OCI-LY7 (cell line): Measurements from ENCODE around the gene SCCPDH. TPM values are rescaled to one million over a fixed set of nuclear protein-coding genes. Genes with fewer than 3 reads are reported as not detected.

Experiments used
- BruUV-seq: library from RNA; stranded (reverse); fragments of 400-500 nt; replicated peaks from 2 replicates; lab custom pipeline; 2021; lab: Mats Ljungman, UMichigan
- CTCF ChIA-PET: fragments of 300-600 bp; sonication (Branson Sonifier 250); formaldehyde crosslinking; loops from one replicate; lab custom pipeline; 2022; ENCODE audit warnings: antibody characterized with exemption; ENCODE audit not compliant: unreplicated experiment; lab: Charles Lee
- POLR2A ChIA-PET: fragments of 300-600 bp; sonication (Branson Sonifier 250); formaldehyde crosslinking; loops from one replicate; lab custom pipeline; 2022; ENCODE audit warnings: antibody characterized with exemption; lab: Charles Lee
- DNase-seq: peaks from one replicate; pipeline ENCODE4 v3.0.0-alpha.2; 2015; ENCODE audit warnings: low spot score
- H2AFZ ChIP-seq: fragments of 200-600 bp; sonication (generic), shearing (Covaris generic); 2 replicates; pipeline ENCODE4 v1.6.1; 2014; ENCODE audit warnings: mild to moderate bottlenecking, antibody characterized with exemption, low read length, moderate library complexity
- H3K27ac ChIP-seq: fragments of 200-600 bp; sonication (generic); 2 replicates; pipeline ENCODE4 v1.5.1; 2014; ENCODE audit warnings: mixed run types, low read depth, mild to moderate bottlenecking, moderate library complexity, low read length, inconsistent platforms; ENCODE audit not compliant: poor library complexity, severe bottlenecking
- H3K36me3 ChIP-seq: fragments of 200-600 bp; sonication (generic); 2 replicates; pipeline ENCODE4 v1.6.1; 2014; ENCODE audit warnings: mild to moderate bottlenecking, antibody characterized with exemption, low read length, moderate library complexity, mixed read lengths; ENCODE audit not compliant: insufficient read depth
- H3K4me1 ChIP-seq: fragments of 200-600 bp; sonication (generic); 2 replicates; pipeline ENCODE4 v1.5.1; 2014; ENCODE audit warnings: mild to moderate bottlenecking, low read length; ENCODE audit not compliant: insufficient read depth, poor library complexity, severe bottlenecking
- H3K4me2 ChIP-seq: fragments of 200-600 bp; sonication (generic); 2 replicates; pipeline ENCODE4 v1.6.1; 2014; ENCODE audit warnings: mild to moderate bottlenecking, low read length
- H3K4me3 ChIP-seq: fragments of 200-600 bp; sonication (generic); 2 replicates; pipeline ENCODE4 v1.5.1; 2014; ENCODE audit warnings: mild to moderate bottlenecking, low read depth, low read length; ENCODE audit not compliant: poor library complexity, severe bottlenecking
- H3K79me2 ChIP-seq: fragments of 200-600 bp; sonication (generic); 2 replicates; pipeline ENCODE4 v1.6.1; 2016; ENCODE audit warnings: low read depth, mild to moderate bottlenecking, low read length, moderate library complexity, mixed read lengths; ENCODE audit not compliant: insufficient read depth
- H3K9me2 ChIP-seq: fragments of 200-600 bp; sonication (generic); 2 replicates; pipeline ENCODE4 v1.6.1; 2016; ENCODE audit warnings: mild to moderate bottlenecking, low read length, mixed read lengths; ENCODE audit not compliant: insufficient read depth
- H3K9me3 ChIP-seq: fragments of 200-600 bp; sonication (generic); 2 replicates; pipeline ENCODE4 v1.6.1; 2014; ENCODE audit warnings: mild to moderate bottlenecking, mixed run types, low read length, mixed read lengths
- H4K20me1 ChIP-seq: fragments of 200-600 bp; sonication (generic); 2 replicates; pipeline ENCODE4 v1.6.1; 2014; ENCODE audit warnings: mild to moderate bottlenecking, antibody characterized with exemption, low read length, moderate library complexity, mixed read lengths; ENCODE audit not compliant: insufficient read depth
- CTCF ChIP-seq: fragments of 200-600 bp; sonication (generic); conservative IDR thresholded peaks from 2 replicates; pipeline ENCODE4 v1.5.1; 2014; ENCODE audit warnings: mild to moderate bottlenecking, antibody characterized with exemption, low read length, moderate library complexity, mixed read lengths
- EZH2phosphoT487 ChIP-seq: fragments of 200-600 bp; sonication (generic); IDR thresholded peaks from 2 replicates; pipeline ENCODE4 v1.6.1; 2018; ENCODE audit warnings: low read depth, borderline replicate concordance, mild to moderate bottlenecking, mixed run types, antibody characterized with exemption, low read length, moderate library complexity, mixed read lengths
- intact Hi-C: fragments of 100-400 bp; cut with micrococcal nuclease; formaldehyde crosslinking; loops from one replicate; pipeline ENCODE4 v1.10.0; 2022; ENCODE audit not compliant: unreplicated experiment
- total RNA-seq, 2 experiments: library from RNA; depleted of rRNA in 1 of 2; stranded (reverse); fragments of >200 nt in 1 of 2; shearing (Covaris generic) in 1 of 2; gene quantifications; 2 replicates each; pipeline ENCODE4 v1.2.3, GENCODE V29; 2014 to 2022

SCCPDH gene
- total RNA-seq, 2 experiments from 2014 or later: 1.8 to 12.2 TPM

- ChIA-PET POLR2A (interaction anchor here (0.7 kb wide), 1 partner anchor 191 kb away, joined by 4 read pairs; no protein-coding TSS in a partner anchor), CTCF (no interaction called here)
- Histone ChIP-seq H3K36me3 (no peaks in the 10 kb centered on the region), H3K9me3 (no peaks in the 10 kb centered on the region), H3K4me3 (no peak overlapping the region), H2AFZ (no peak overlapping the region), H3K9me2 (no peaks in the 10 kb centered on the region), H4K20me1 (no peaks in the 10 kb centered on the region), H3K4me2 (no peak overlapping the region), H3K79me2 (no peaks in the 10 kb centered on the region), H3K27ac (no peak overlapping the region), H3K4me1 (peaks cover 8% of the 10 kb centered on the region)
- BruUV-seq: no TSS peak
- DNase-seq: no peak
- intact Hi-C loops: no loop called here
- no peak for TF ChIP-seq CTCF
- TF ChIP-seq EZH2phosphoT487: no peak
Observed at GRCh38 chr1:246703581-246703980, 20.6 kb upstream of the SCCPDH start.

GRCh38 chr1:246705368-246705767 lies 18.8 kb upstream of the SCCPDH start:
- CTCF ChIA-PET: no interaction called here
- no peak for DNase-seq
- Histone ChIP-seq H3K79me2 (no peaks in the 10 kb centered on the region), H3K36me3 (no peaks in the 10 kb centered on the region), H3K9me3 (no peaks in the 10 kb centered on the region), H3K27ac (no peak overlapping the region), H2AFZ (no peak overlapping the region), H3K9me2 (no peaks in the 10 kb centered on the region), H3K4me2 (no peak overlapping the region), H3K4me3 (no peak overlapping the region), H3K4me1 (no peaks in the 10 kb centered on the region), H4K20me1 (no peaks in the 10 kb centered on the region)
- BruUV-seq: no TSS peak
- POLR2A ChIA-PET: no interaction called here
- intact Hi-C loops: no loop called here
- no peak for TF ChIP-seq CTCF
- TF ChIP-seq EZH2phosphoT487: no peak

DNA sequence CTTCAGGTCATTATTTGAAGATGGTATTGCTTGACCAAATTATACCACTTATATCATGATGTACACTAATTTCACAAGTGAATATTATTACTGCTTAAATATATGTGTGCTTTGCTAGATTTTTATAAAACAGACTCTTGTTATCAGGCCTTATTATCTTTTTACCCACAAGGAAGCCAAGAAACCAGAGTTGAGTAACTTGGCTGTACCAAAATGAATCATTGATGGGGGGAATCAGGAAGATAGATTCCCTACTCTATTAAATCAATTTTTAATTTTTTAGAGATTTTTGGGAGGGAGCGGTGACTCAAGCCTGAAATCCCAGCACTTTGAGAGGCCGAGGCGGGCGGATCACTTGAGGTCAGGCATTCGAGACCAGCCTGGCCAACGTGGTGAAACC lies 16.0 kb upstream of the SCCPDH start:
- Histone ChIP-seq H3K9me3 (no peaks in the 10 kb centered on the region), H3K4me1 (no peaks in the 10 kb centered on the region), H2AFZ (no peak overlapping the region), H3K36me3 (no peaks in the 10 kb centered on the region), H3K4me3 (no peak overlapping the region), H3K27ac (no peak overlapping the region), H4K20me1 (no peaks in the 10 kb centered on the region), H3K79me2 (no peaks in the 10 kb centered on the region), H3K9me2 (no peaks in the 10 kb centered on the region), H3K4me2 (no peak overlapping the region)
- no peak for DNase-seq
- CTCF ChIA-PET: no interaction called here
- POLR2A ChIA-PET: interaction anchor here (0.7 kb wide), 1 partner anchor 82 kb away, joined by 3 read pairs; no protein-coding TSS in a partner anchor
- intact Hi-C loops: no loop called here
- BruUV-seq: no TSS peak
- TF ChIP-seq CTCF (no peak), EZH2phosphoT487 (no peak)
